CMK (cell line): ENCODE results near the gene HAAO.

ENCODE experiments used
- DNase-seq: peaks from one replicate; pipeline ENCODE4 v3.0.0-alpha.2; 2010; ENCODE audit warnings: low read depth

HAAO gene

GRCh38 chr2:42793334-42794270 lies 1.2 kb upstream of the HAAO start:
- DNase-seq: no peak

- no peak for DNase-seq
Measured at GRCh38 chr2:42792087-42792582, 248 bp downstream of the HAAO start.

GRCh38 chr2:42791606-42792005 lies 777 bp downstream of the HAAO start:
- DNase-seq: no peak

- no peak for DNase-seq
Measured at GRCh38 chr2:42789751-42790150, 2.6 kb downstream of the HAAO start.

- no peak for DNase-seq
Measured at GRCh38 chr2:42788882-42789281, 3.5 kb downstream of the HAAO start.

GRCh38 chr2:42788478-42788793 lies 3.9 kb downstream of the HAAO start:
- DNase-seq: no peak

GRCh38 chr2:42787788-42788477 lies 4.5 kb downstream of the HAAO start:
- DNase-seq: no peak

- no peak for DNase-seq
Measured at GRCh38 chr2:42787424-42787787, 5.0 kb downstream of the HAAO start.

GRCh38 chr2:42786561-42787345 lies 5.6 kb downstream of the HAAO start:
- DNase-seq: no peak

GRCh38 chr2:42784204-42784880 lies 8.0 kb downstream of the HAAO start:
- DNase-seq: no peak

- no peak for DNase-seq
Measured at GRCh38 chr2:42783511-42783910, 8.9 kb downstream of the HAAO start.

GRCh38 chr2:42781181-42781580 lies 11.2 kb downstream of the HAAO start:
- no peak for DNase-seq

GRCh38 chr2:42777883-42778805 lies 14.2 kb downstream of the HAAO start:
- no peak for DNase-seq

- DNase-seq: no peak
Measured at GRCh38 chr2:42775810-42776209, 16.6 kb downstream of the HAAO start.

GRCh38 chr2:42775186-42775585 lies 17.2 kb downstream of the HAAO start:
- DNase-seq: no peak

GRCh38 chr2:42771546-42772153 lies 20.7 kb downstream of the HAAO start:
- DNase-seq: no peak

- peak; percentile 65 for DNase-seq
Measured at GRCh38 chr2:42770288-42771131, 21.9 kb downstream of the HAAO start.

GRCh38 chr2:42769583-42770287 lies 22.6 kb downstream of the HAAO start:
- no peak for DNase-seq

- DNase-seq: no peak
Measured at GRCh38 chr2:42768706-42769256, 23.6 kb downstream of the HAAO start.
